GM18499 (cell line): ENCODE measurements around the gene DYRK3.

ENCODE experiments used
- ATAC-seq: cut with Tn5 transposase; IDR thresholded peaks from one replicate; pipeline ENCODE4 v1.9.1; 2021; ENCODE audit warnings: moderate number of reproducible peaks; ENCODE audit not compliant: insufficient read depth, unreplicated experiment

Gene DYRK3

GRCh38 chr1:206635080-206635977, at the start of gene DYRK3:
Gene DYRK3 (plus strand): TSS chr1:206635536. CDS start chr1:206635704, 168 bp downstream.
- ATAC-seq = peak; percentile 64

- no peak for ATAC-seq
Measured at GRCh38 chr1:206586501-206587445, 48.6 kb upstream of the DYRK3 start.

GRCh38 chr1:206587904-206588303, 47.4 kb upstream of the DYRK3 start:
- no peak for ATAC-seq

- ATAC-seq = no peak
Measured at GRCh38 chr1:206588492-206588891, 46.8 kb upstream of the DYRK3 start.

- no peak for ATAC-seq
Measured at GRCh38 chr1:206589206-206589605, 46.1 kb upstream of the DYRK3 start.

GRCh38 chr1:206590025-206590758, 45.1 kb upstream of the DYRK3 start:
- ATAC-seq = no peak

GRCh38 chr1:206591226-206591625, 44.1 kb upstream of the DYRK3 start:
- no peak for ATAC-seq

- no peak for ATAC-seq
Measured at GRCh38 chr1:206591696-206592095, 43.6 kb upstream of the DYRK3 start.

- no peak for ATAC-seq
Measured at GRCh38 chr1:206593351-206593925, 41.9 kb upstream of the DYRK3 start.

- ATAC-seq = no peak
Measured at GRCh38 chr1:206595581-206596318, 39.6 kb upstream of the DYRK3 start.

GRCh38 chr1:206596319-206596666, 39.0 kb upstream of the DYRK3 start:
- ATAC-seq = no peak

GRCh38 chr1:206600527-206600926, 34.8 kb upstream of the DYRK3 start:
- no peak for ATAC-seq

GRCh38 chr1:206604861-206605260, 30.5 kb upstream of the DYRK3 start:
- no peak for ATAC-seq

GRCh38 chr1:206606867-206607266, 28.5 kb upstream of the DYRK3 start:
- no peak for ATAC-seq

GRCh38 chr1:206608108-206608698, 27.1 kb upstream of the DYRK3 start:
- no peak for ATAC-seq

- ATAC-seq = no peak
Measured at GRCh38 chr1:206609229-206609991, 25.9 kb upstream of the DYRK3 start.

GRCh38 chr1:206612129-206612876, 23.0 kb upstream of the DYRK3 start, which contains the start of gene EIF2D:
Gene EIF2D (minus strand): TSS chr1:206612465. CDS start chr1:206612342, 123 bp downstream.
- ATAC-seq = no peak
